ENCODE data around the gene FGD4.

DNA sequence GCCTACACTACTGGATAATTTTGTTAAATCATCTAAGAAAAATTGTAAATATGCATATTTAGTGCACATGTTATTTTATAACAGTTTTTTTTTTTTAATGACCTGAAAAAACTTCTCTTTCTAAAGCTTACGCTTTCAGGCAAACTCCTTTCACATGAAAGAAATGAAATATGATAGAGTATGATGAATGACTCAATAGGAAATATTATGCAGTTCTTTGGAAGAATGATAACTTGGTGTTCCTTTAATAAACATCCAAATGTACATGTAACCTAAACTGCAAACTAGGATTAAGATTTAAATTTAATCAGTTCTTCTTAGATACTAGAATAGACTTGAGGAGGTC is 136.6 kb downstream of the FGD4 start:
- TF ChIP-seq, protein P1, sequence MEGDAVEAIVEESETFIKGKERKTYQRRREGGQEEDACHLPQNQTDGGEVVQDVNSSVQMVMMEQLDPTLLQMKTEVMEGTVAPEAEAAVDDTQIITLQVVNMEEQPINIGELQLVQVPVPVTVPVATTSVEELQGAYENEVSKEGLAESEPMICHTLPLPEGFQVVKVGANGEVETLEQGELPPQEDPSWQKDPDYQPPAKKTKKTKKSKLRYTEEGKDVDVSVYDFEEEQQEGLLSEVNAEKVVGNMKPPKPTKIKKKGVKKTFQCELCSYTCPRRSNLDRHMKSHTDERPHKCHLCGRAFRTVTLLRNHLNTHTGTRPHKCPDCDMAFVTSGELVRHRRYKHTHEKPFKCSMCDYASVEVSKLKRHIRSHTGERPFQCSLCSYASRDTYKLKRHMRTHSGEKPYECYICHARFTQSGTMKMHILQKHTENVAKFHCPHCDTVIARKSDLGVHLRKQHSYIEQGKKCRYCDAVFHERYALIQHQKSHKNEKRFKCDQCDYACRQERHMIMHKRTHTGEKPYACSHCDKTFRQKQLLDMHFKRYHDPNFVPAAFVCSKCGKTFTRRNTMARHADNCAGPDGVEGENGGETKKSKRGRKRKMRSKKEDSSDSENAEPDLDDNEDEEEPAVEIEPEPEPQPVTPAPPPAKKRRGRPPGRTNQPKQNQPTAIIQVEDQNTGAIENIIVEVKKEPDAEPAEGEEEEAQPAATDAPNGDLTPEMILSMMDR (IDR thresholded peaks at IDR 0.05), result no peak
- TF ChIP-seq POLR2A (IDR thresholded peaks at IDR 0.05), result no peak

Data from testis (tissue), 2 donors.